K562 (cell line): ENCODE measurements around the gene BLOC1S3. TPM values are rescaled to one million over a fixed set of nuclear protein-coding genes. Genes with fewer than 3 reads are reported as not detected.

Experiments
- ATAC-seq: fragments of 200-7000 bp; cut with Tn5 transposase; 3 replicates; pipeline ENCODE4 v1.9.1; 2020; ENCODE audit warnings: moderate library complexity
- BruUV-seq: library from RNA; stranded (reverse); fragments of 400-500 nt; replicated peaks from 2 replicates; lab custom pipeline; 2021; lab: Mats Ljungman, UMichigan
- CTCF ChIA-PET: fragments of 300-600 bp; formaldehyde crosslinking; extraction: SDS; loops from one replicate; lab custom pipeline; 2021; ENCODE audit warnings: low intra/inter-chr PET ratio; lab: Yijun Ruan, JAX
- POLR2A ChIA-PET: fragments of 300-600, 350-650 bp; sonication (Branson Sonifier 250); formaldehyde crosslinking; extraction: SDS; loops from one replicate; lab custom pipeline; 2021; ENCODE audit warnings: antibody characterized with exemption, inconsistent platforms; lab: Yijun Ruan, JAX
- DNase-seq, 4 experiments: peaks; one replicate each; pipeline versions ENCODE4 v3.0.0 to v3.0.0-alpha.2; 2011 to 2018; ENCODE audit warnings: low spot score in 3 of 4, mixed read lengths in 3 of 4; ENCODE audit errors: extremely low read depth in 1 of 4
- FAIRE-seq: peaks from 2 replicates; lab custom pipeline; 2011; peaks lifted over from hg19 to GRCh38; lab: Jason Lieb, UNC
- H2AFZ ChIP-seq: 2 replicates; pipeline ENCODE4 v1.6.0; 2011; ENCODE audit warnings: low read depth, low read length, control low read depth, inconsistent platforms
- H3K27ac ChIP-seq: fragments of 200-600 bp; 3 replicates; pipeline ENCODE4 v1.8.0; 2011; ENCODE audit warnings: low read depth, mild to moderate bottlenecking, control low read depth, inconsistent platforms, low read length, moderate library complexity, mixed read lengths; ENCODE audit errors: extremely low read depth
- H3K27me3 ChIP-seq, 2 experiments: fragments of 300-600 bp in 1 of 2; 2 replicates in 1 of 2; 3 replicates in 1 of 2; pipeline versions ENCODE4 v1.6.0 to v1.8.0; 2011; ENCODE audit warnings: inconsistent platforms in 2 of 2, low read length in 2 of 2, mild to moderate bottlenecking in 1 of 2, mixed read lengths in 1 of 2, moderate library complexity in 1 of 2; ENCODE audit not compliant: control insufficient read depth in 2 of 2, insufficient read depth in 2 of 2
- H3K36me3 ChIP-seq: fragments of 300-600 bp; 3 replicates; pipeline ENCODE4 v1.8.0; 2011; ENCODE audit warnings: mild to moderate bottlenecking, low read length, inconsistent platforms; ENCODE audit not compliant: control insufficient read depth, insufficient read depth
- H3K4me1 ChIP-seq, 2 experiments: fragments of 200-600 bp in 1 of 2; replicated peaks in 1 of 2; 2 replicates in 1 of 2; 3 replicates in 1 of 2; pipeline versions ENCODE4 v1.5.1 to v1.8.0; 2011; ENCODE audit warnings: inconsistent platforms in 2 of 2, low read length in 2 of 2, mild to moderate bottlenecking in 1 of 2, mixed read lengths in 1 of 2, moderate library complexity in 1 of 2; ENCODE audit not compliant: control insufficient read depth in 2 of 2, insufficient read depth in 2 of 2
- H3K4me2 ChIP-seq: 2 replicates; pipeline ENCODE4 v1.6.1; 2011; ENCODE audit warnings: low read length, control low read depth, inconsistent platforms, mixed read lengths; ENCODE audit not compliant: insufficient read depth
- H3K4me3 ChIP-seq: fragments of 200-600 bp; sonication (generic), shearing (Covaris generic); 2 replicates; pipeline ENCODE4 v1.5.1; 2016; ENCODE audit warnings: control low read depth, inconsistent platforms
- H3K79me2 ChIP-seq: fragments of 200-600 bp; 3 replicates; pipeline ENCODE4 v1.8.0; 2011; ENCODE audit warnings: low read length, inconsistent platforms; ENCODE audit not compliant: control insufficient read depth, insufficient read depth
- H3K9ac ChIP-seq, 2 experiments: 2 replicates each; pipeline versions ENCODE4 v1.6.0 to v1.6.1; 2011; ENCODE audit warnings: low read depth in 2 of 2, low read length in 2 of 2, control low read depth in 1 of 2, inconsistent platforms in 1 of 2, mild to moderate bottlenecking in 1 of 2, mixed read lengths in 1 of 2; ENCODE audit not compliant: insufficient read depth in 1 of 2
- H3K9me1 ChIP-seq: one replicate; pipeline ENCODE4 v1.6.0; 2011; ENCODE audit warnings: inconsistent platforms, mild to moderate bottlenecking, low read length, moderate library complexity; ENCODE audit not compliant: control insufficient read depth, insufficient read depth
- H3K9me3 ChIP-seq: replicated peaks from 2 replicates; pipeline ENCODE4 v1.5.1; 2011; ENCODE audit warnings: low read depth, low read length, inconsistent platforms; ENCODE audit not compliant: control insufficient read depth, insufficient read depth
- H4K20me1 ChIP-seq: replicated peaks from 2 replicates; pipeline ENCODE4 v1.6.1; 2011; ENCODE audit warnings: low read length, inconsistent platforms, mixed read lengths; ENCODE audit not compliant: control insufficient read depth, insufficient read depth
- MTF1 ChIP-seq: fragments of 250-450 bp; sonication (Bioruptor Pico); IDR thresholded peaks from 2 replicates; pipeline ENCODE4 v1.9.0; 2021; ENCODE audit warnings: moderate library complexity, mild to moderate bottlenecking, inconsistent platforms, borderline replicate concordance
- POLR2G ChIP-seq: fragments of 200-400 bp; formaldehyde crosslinking; IDR thresholded peaks from 2 replicates; pipeline ENCODE4 v1.6.1; 2017; ENCODE audit warnings: low read depth, mild to moderate bottlenecking, antibody characterized with exemption, low read length, moderate library complexity
- SIX5 ChIP-seq, 2 experiments: IDR thresholded peaks; 2 replicates each; pipeline ENCODE4 v1.6.1; 2011; ENCODE audit warnings: low read length in 2 of 2, borderline replicate concordance in 1 of 2, low read depth in 1 of 2, mild to moderate bottlenecking in 1 of 2, moderate library complexity in 1 of 2; ENCODE audit not compliant: insufficient read depth in 1 of 2
- ZNF316 ChIP-seq: fragments of 450-650 bp; IDR thresholded peaks from 2 replicates; pipeline ENCODE4 v1.6.1; 2016
- WGBS: fragments of 100-300 bp; shearing (Covaris generic); methylation state at CpG from one replicate; pipeline ENCODE4 v1.1.6; 2016; ENCODE audit warnings: low coverage, mixed read lengths; ENCODE audit not compliant: insufficient coverage; ENCODE audit errors: missing lambda C conversion rate; 5-methylcytosine and 5-hydroxymethylcytosine counted together
- in situ Hi-C: fragments of 300-500 bp; cut with MboI; formaldehyde crosslinking; loops from 4 replicates; pipeline ENCODE4 v1.15.0; 2018; ENCODE audit warnings: inconsistent platforms, mixed read lengths
- intact Hi-C: fragments of 100-400 bp; cut with micrococcal nuclease; formaldehyde crosslinking; loops from 2 replicates; pipeline ENCODE4 v1.14.2; 2022
- polyA plus RNA-seq, 8 experiments: library from polyadenylated mRNA; depleted of rRNA in 4 of 8; stranded (reverse) in 5 of 8; unstranded in 3 of 8; fragments of >200 nt; fragmentation: Nextera tagmentation in 2 of 8; fragmentation: Illumina TruSeq in 1 of 8; extraction: Ambion mirVana in 2 of 8; extraction: Trizol in 1 of 8; gene quantifications; 2 replicates each; pipeline versions ENCODE4 v1.2.1 to v1.2.3, GENCODE V29; 2011 to 2014; ENCODE audit warnings: inconsistent platforms in 1 of 8, missing spikeins in 1 of 8
- total RNA-seq, 7 experiments: library from RNA; depleted of rRNA in 6 of 7; stranded (reverse); fragments of >200 nt in 6 of 7; fragmentation: Illumina TruSeq in 2 of 7; extraction: Trizol in 2 of 7; gene quantifications; 2 replicates each; pipeline versions ENCODE4 v1.2.1 to v1.2.3, GENCODE V29; 2011 to 2021; ENCODE audit warnings: low replicate concordance in 1 of 7
- TF ChIP-seq, protein P1 (sequence below), 3 experiments: IDR thresholded peaks in 2 of 3; conservative IDR thresholded peaks in 1 of 3; 2 replicates each; pipeline ENCODE4 v1.5.1; 2011 to 2012; ENCODE audit warnings: low read length in 3 of 3, mild to moderate bottlenecking in 3 of 3, control low read depth in 2 of 3, improper control_type of control experiment in 1 of 3, inconsistent platforms in 1 of 3, low read depth in 1 of 3, mixed read lengths in 1 of 3, moderate library complexity in 1 of 3; ENCODE audit not compliant: insufficient read depth in 2 of 3
- TF ChIP-seq, protein P2 (sequence below), 2 experiments: fragments of 450-650 bp in 1 of 2; sonication (generic) in 1 of 2; formaldehyde crosslinking in 1 of 2; IDR thresholded peaks in 1 of 2; conservative IDR thresholded peaks in 1 of 2; 2 replicates each; pipeline versions ENCODE4 v1.6.1 to v1.8.1; 2016 to 2023; ENCODE audit warnings: mild to moderate bottlenecking in 2 of 2, moderate library complexity in 2 of 2, inconsistent platforms in 1 of 2, missing genetic modification reagents in 1 of 2
- TF ChIP-seq, protein P3 (sequence below): sonication (generic); formaldehyde crosslinking; IDR thresholded peaks from 2 replicates; pipeline ENCODE4 v1.8.1; 2023; ENCODE audit warnings: mild to moderate bottlenecking, missing genetic modification reagents

BLOC1S3 gene
- total and polyA plus RNA-seq, 9 of the 15 experiments (the other 6 are each of a cell fraction or from before 2014, with no cell fraction given) = 3.9 to 20.2 (median 10.4) TPM

DNA sequence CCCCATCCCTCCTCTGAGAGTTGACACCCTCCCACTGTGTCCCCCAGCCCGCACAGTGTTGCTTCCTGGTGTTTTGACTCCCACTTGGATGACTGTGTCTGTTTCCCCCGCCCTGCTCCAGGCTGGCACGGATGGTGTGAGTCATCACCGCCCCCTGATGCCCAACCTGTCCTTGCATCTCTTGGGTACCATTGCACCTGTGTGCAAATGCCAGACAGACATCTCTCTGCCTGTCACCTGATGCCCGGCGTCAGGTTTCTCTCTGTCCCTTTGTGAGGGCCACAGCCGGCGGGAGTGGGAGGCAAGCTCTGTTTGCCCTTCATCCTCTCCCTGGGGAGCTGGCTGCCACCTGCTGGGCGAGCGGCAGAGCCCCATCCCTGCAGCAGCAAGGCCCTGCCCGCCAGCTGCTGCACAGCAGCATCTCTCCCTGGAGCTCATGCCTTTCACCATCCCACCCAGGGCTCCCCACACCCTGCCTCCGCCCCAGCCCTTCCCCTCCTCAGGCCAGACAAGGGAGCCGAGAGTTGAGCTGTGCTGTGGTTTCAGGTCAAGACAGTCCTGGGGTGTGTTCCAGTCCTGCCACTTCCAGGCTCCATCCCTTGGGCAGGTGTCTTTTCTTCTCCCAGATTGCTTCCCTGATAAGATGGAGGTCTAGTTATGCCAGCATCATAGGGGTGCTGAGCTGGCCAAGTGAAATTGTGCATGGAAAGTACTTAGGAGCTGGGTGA, 47.5 kb upstream of the BLOC1S3 start:
- peaks cover 5% of the 10 kb centered on the region for H3K9me1 ChIP-seq
- WGBS = 66% methylated on average over 11 of the region's 13 CpGs
- H3K4me3 ChIP-seq = no peak overlapping the region
- no peaks in the 10 kb centered on the region for H3K27me3 ChIP-seq
- no TSS peak for BruUV-seq
- peaks cover 19% of the 10 kb centered on the region; the same call in 1 of the 3 replicates for H3K36me3 ChIP-seq
- ChIA-PET POLR2A (interaction anchor here (0.8 kb wide), 1 partner anchor 18 kb away, joined by 3 read pairs; no protein-coding TSS in a partner anchor), CTCF (interaction anchor here (0.6 kb wide), 1 partner anchor 372 kb away, joined by 3 read pairs; no protein-coding TSS in a partner anchor)
- peaks cover 33% of the 10 kb centered on the region for H3K79me2 ChIP-seq
- FAIRE-seq (no peak), ATAC-seq (no peak), DNase-seq (no peak)
- intact Hi-C loops = no loop called here
- in situ Hi-C loops = no loop called here
- no peaks in the 10 kb centered on the region for H3K9me3 ChIP-seq
- H3K27ac ChIP-seq = no peak overlapping the region
- peaks cover 10 to 26% of the 10 kb centered on the region in 2 experiments for H3K4me1 ChIP-seq
- H2AFZ ChIP-seq = no peak overlapping the region
- H4K20me1 ChIP-seq = peaks cover 20% of the 10 kb centered on the region
- no peak overlapping the region for H3K9ac ChIP-seq
- no peak overlapping the region for H3K4me2 ChIP-seq
- TF ChIP-seq, protein P1, sequence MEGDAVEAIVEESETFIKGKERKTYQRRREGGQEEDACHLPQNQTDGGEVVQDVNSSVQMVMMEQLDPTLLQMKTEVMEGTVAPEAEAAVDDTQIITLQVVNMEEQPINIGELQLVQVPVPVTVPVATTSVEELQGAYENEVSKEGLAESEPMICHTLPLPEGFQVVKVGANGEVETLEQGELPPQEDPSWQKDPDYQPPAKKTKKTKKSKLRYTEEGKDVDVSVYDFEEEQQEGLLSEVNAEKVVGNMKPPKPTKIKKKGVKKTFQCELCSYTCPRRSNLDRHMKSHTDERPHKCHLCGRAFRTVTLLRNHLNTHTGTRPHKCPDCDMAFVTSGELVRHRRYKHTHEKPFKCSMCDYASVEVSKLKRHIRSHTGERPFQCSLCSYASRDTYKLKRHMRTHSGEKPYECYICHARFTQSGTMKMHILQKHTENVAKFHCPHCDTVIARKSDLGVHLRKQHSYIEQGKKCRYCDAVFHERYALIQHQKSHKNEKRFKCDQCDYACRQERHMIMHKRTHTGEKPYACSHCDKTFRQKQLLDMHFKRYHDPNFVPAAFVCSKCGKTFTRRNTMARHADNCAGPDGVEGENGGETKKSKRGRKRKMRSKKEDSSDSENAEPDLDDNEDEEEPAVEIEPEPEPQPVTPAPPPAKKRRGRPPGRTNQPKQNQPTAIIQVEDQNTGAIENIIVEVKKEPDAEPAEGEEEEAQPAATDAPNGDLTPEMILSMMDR (IDR thresholded peaks at IDR 0.05 in 2 of 3, conservative IDR thresholded peaks at IDR 0.05 in 1 of 3; ENCODE audit: insufficient read depth in 2 of 3, low read depth in 1 of 3, low read length in 3 of 3) = peak in 1 of 3 experiments; percentile 30; a peak in 2 of 6 replicates
- TF ChIP-seq, protein P2, sequence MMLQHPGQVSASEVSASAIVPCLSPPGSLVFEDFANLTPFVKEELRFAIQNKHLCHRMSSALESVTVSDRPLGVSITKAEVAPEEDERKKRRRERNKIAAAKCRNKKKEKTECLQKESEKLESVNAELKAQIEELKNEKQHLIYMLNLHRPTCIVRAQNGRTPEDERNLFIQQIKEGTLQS (IDR thresholded peaks at IDR 0.05) = 0 out of 2 replicates have a peak, but pooled peaks have one; percentile 11
- TF ChIP-seq, protein P2 (CRISPR knock-in tag; conservative IDR thresholded peaks at IDR 0.05) = no peak
- TF ChIP-seq, protein P3, sequence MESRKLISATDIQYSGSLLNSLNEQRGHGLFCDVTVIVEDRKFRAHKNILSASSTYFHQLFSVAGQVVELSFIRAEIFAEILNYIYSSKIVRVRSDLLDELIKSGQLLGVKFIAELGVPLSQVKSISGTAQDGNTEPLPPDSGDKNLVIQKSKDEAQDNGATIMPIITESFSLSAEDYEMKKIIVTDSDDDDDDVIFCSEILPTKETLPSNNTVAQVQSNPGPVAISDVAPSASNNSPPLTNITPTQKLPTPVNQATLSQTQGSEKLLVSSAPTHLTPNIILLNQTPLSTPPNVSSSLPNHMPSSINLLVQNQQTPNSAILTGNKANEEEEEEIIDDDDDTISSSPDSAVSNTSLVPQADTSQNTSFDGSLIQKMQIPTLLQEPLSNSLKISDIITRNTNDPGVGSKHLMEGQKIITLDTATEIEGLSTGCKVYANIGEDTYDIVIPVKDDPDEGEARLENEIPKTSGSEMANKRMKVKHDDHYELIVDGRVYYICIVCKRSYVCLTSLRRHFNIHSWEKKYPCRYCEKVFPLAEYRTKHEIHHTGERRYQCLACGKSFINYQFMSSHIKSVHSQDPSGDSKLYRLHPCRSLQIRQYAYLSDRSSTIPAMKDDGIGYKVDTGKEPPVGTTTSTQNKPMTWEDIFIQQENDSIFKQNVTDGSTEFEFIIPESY (CRISPR knock-in tag) = peak; percentile 46; the same call in 1 of the 2 replicates
- TF ChIP-seq SIX5 (IDR thresholded peaks at IDR 0.05; ENCODE audit: borderline replicate concordance in 1 of 2, insufficient read depth in 1 of 2, low read depth in 1 of 2, low read length in 2 of 2) (no peak), MTF1 (CRISPR knock-in tag) (no peak), ZNF316 (no peak), POLR2G (0 out of 2 replicates have a peak, but pooled peaks have one; percentile 19)
